ENCODE measurements around the gene RNF213. TPM values are rescaled to one million over a fixed set of nuclear protein-coding genes. Genes with fewer than 3 reads are reported as not detected.

RNF213 gene
- total RNA-seq, 1 experiment from 2014 or later, result 61.4 TPM

DNA sequence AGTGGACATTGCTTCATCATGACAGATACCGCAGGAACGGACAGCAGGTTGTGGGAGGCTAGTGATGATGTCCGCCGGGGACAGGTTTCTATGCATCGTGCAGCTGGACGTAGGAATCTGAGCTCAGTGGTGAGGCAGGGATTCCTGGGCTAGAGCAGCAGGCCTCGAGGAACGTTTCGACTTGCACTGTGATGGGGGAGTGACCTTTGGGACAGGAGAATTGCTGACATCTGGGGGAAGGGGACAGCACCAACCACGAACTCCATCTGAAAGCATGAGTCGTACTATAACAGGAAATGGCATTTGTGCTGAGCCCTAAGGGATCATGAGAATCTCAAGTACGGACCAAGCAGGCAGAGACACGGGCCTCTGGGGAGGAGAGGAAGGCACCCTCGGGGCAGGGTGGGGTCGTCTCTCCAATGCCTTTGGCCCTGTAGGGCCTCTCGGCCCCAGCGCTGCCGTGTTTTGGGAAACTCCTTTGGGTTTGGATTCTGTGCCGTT, 88.5 kb downstream of the RNF213 start:
- H3K36me3 Mint-ChIP-seq (ENCODE audit: insufficient read depth, unreplicated experiment), result peaks cover 28% of the 10 kb centered on the region
- CTCF ChIA-PET, result no interaction called here
- no peaks in the 10 kb centered on the region for H3K9me3 Mint-ChIP-seq (ENCODE audit: unreplicated experiment)

DNA sequence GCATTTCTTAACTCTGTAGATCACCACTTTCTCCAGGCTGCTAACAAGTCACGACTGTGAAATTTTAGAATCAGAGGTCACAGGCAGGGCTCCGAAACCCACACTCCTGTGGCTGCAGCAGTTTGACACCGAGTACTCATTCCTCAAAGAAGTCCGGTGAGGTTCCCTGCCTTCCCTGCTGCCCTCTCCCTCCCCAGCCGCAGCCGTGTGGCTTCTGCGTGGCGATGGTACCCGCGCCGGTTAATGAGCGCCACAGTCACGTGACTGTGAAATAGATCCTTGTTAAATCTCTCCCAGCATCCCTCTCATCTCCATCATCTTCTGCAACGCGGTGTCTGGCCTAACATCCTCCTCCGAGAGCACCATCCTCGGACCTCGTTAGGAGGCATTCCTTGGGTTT, 89.1 kb downstream of the RNF213 start:
- CTCF ChIA-PET, result no interaction called here
- TF ChIP-seq, protein P1, sequence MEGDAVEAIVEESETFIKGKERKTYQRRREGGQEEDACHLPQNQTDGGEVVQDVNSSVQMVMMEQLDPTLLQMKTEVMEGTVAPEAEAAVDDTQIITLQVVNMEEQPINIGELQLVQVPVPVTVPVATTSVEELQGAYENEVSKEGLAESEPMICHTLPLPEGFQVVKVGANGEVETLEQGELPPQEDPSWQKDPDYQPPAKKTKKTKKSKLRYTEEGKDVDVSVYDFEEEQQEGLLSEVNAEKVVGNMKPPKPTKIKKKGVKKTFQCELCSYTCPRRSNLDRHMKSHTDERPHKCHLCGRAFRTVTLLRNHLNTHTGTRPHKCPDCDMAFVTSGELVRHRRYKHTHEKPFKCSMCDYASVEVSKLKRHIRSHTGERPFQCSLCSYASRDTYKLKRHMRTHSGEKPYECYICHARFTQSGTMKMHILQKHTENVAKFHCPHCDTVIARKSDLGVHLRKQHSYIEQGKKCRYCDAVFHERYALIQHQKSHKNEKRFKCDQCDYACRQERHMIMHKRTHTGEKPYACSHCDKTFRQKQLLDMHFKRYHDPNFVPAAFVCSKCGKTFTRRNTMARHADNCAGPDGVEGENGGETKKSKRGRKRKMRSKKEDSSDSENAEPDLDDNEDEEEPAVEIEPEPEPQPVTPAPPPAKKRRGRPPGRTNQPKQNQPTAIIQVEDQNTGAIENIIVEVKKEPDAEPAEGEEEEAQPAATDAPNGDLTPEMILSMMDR (IDR thresholded peaks at IDR 0.05; ENCODE audit: insufficient read depth in 1 of 2, low read depth in 1 of 2, low read length in 1 of 2, severe bottlenecking in 1 of 2, unreplicated experiment in 1 of 2), result no peak

More for the DNA sequence above, 88.5 kb downstream of the RNF213 start:
- no peak for DNase-seq
- Histone ChIP-seq H3K9me3 (no peaks in the 10 kb centered on the region), H3K36me3 (ENCODE audit: control insufficient read depth, insufficient read depth, low read length) (peaks cover 1% of the 10 kb centered on the region), H3K27me3 (replicated peaks; ENCODE audit: control insufficient read depth, insufficient read depth, low read length) (no peaks in the 10 kb centered on the region), H3K4me3 (ENCODE audit: low read depth, low read length) (no peak overlapping the region), H3K4me1 (no peaks in the 10 kb centered on the region)
- POLR2A ChIA-PET, result no interaction called here
- no peaks in the 10 kb centered on the region for H3K4me1 Mint-ChIP-seq (ENCODE audit: low read depth, unreplicated experiment)
- no peak overlapping the region for H3K4me3 Mint-ChIP-seq (ENCODE audit: unreplicated experiment)
- no peaks in the 10 kb centered on the region for H3K27me3 Mint-ChIP-seq (ENCODE audit: insufficient read depth, unreplicated experiment)
- TF ChIP-seq, protein P1 (IDR thresholded peaks at IDR 0.05; ENCODE audit: insufficient read depth in 1 of 2, low read depth in 1 of 2, low read length in 1 of 2, severe bottlenecking in 1 of 2, unreplicated experiment in 1 of 2), result no peak
- no TSS peak for BruUV-seq (replicated peaks)
- H3K27ac Mint-ChIP-seq (ENCODE audit: unreplicated experiment), result no peak overlapping the region
- intact Hi-C loops (cut with micrococcal nuclease; ENCODE audit: unreplicated experiment), result no loop called here

GRCh38 chr17:80352216-80352895, 91.7 kb downstream of the RNF213 start:
- no peak overlapping the region for H3K4me3 ChIP-seq (ENCODE audit: low read depth, low read length)
- H3K27me3 ChIP-seq (replicated peaks; ENCODE audit: control insufficient read depth, insufficient read depth, low read length), result no peaks in the 10 kb centered on the region
- Mint-ChIP-seq H3K36me3 (ENCODE audit: insufficient read depth, unreplicated experiment) (peaks cover 32% of the 10 kb centered on the region), H3K27me3 (ENCODE audit: insufficient read depth, unreplicated experiment) (no peaks in the 10 kb centered on the region), H3K9me3 (ENCODE audit: unreplicated experiment) (no peaks in the 10 kb centered on the region), H3K4me3 (ENCODE audit: unreplicated experiment) (no peak overlapping the region), H3K4me1 (ENCODE audit: low read depth, unreplicated experiment) (no peaks in the 10 kb centered on the region), H3K27ac (ENCODE audit: unreplicated experiment) (no peak overlapping the region)
- H3K4me1 ChIP-seq, result no peaks in the 10 kb centered on the region
- H3K36me3 ChIP-seq (ENCODE audit: control insufficient read depth, insufficient read depth, low read length), result no peaks in the 10 kb centered on the region
- intact Hi-C loops (cut with micrococcal nuclease; ENCODE audit: unreplicated experiment), result no loop called here
- TF ChIP-seq, protein P1 (IDR thresholded peaks at IDR 0.05; ENCODE audit: insufficient read depth in 1 of 2, low read depth in 1 of 2, low read length in 1 of 2, severe bottlenecking in 1 of 2, unreplicated experiment in 1 of 2), result no peak
- BruUV-seq (replicated peaks), result no TSS peak
- ChIA-PET POLR2A (no interaction called here), CTCF (no interaction called here)
- no peak for DNase-seq
- no peaks in the 10 kb centered on the region for H3K9me3 ChIP-seq

More for the DNA sequence above, 89.1 kb downstream of the RNF213 start:
- peaks cover 28% of the 10 kb centered on the region for H3K36me3 Mint-ChIP-seq (ENCODE audit: insufficient read depth, unreplicated experiment)
- H3K27ac Mint-ChIP-seq (ENCODE audit: unreplicated experiment), result no peak overlapping the region
- POLR2A ChIA-PET, result no interaction called here
- peaks cover 1% of the 10 kb centered on the region for H3K36me3 ChIP-seq (ENCODE audit: control insufficient read depth, insufficient read depth, low read length)
- no TSS peak for BruUV-seq (replicated peaks)
- no peaks in the 10 kb centered on the region for H3K9me3 Mint-ChIP-seq (ENCODE audit: unreplicated experiment)
- H3K4me3 ChIP-seq (ENCODE audit: low read depth, low read length), result no peak overlapping the region
- H3K4me3 Mint-ChIP-seq (ENCODE audit: unreplicated experiment), result no peak overlapping the region
- no peaks in the 10 kb centered on the region for H3K9me3 ChIP-seq
- intact Hi-C loops (cut with micrococcal nuclease; ENCODE audit: unreplicated experiment), result no loop called here
- H3K4me1 Mint-ChIP-seq (ENCODE audit: low read depth, unreplicated experiment), result no peaks in the 10 kb centered on the region
- H3K4me1 ChIP-seq, result no peaks in the 10 kb centered on the region
- no peaks in the 10 kb centered on the region for H3K27me3 Mint-ChIP-seq (ENCODE audit: insufficient read depth, unreplicated experiment)
- no peaks in the 10 kb centered on the region for H3K27me3 ChIP-seq (replicated peaks; ENCODE audit: control insufficient read depth, insufficient read depth, low read length)
- no peak for DNase-seq

Data from Caco-2 (cell line).